ENCODE results near the gene PKP2. TPM values are rescaled to one million over a fixed set of nuclear protein-coding genes. Genes with fewer than 3 reads are reported as not detected.

The PKP2 gene
- total RNA-seq, 4 donors from 2014 or later = 0.62 to 3.3 (median 1.2) TPM

GRCh38 chr12:32756476-32757066, 140.0 kb downstream of the PKP2 start:
- no peaks in the 10 kb centered on the region for H3K9me3 ChIP-seq
- ATAC-seq = no peak
- H3K27ac ChIP-seq = peak overlapping the region; percentile 89 to 100 (median 95)
- peaks cover 0 to 23% of the 10 kb centered on the region in 2 donors for H3K36me3 ChIP-seq
- peaks cover 0 to 27% (median 10%) of the 10 kb centered on the region in 3 donors for H3K4me1 ChIP-seq
- WGBS, 2 donors (ENCODE audit: low coverage in 1 of 2) = 9 to 26% methylated on average over 6 to 8 of the region's 8 CpGs
- no peak for TF ChIP-seq POLR2A (IDR thresholded peaks at IDR 0.05)
- TF ChIP-seq POLR2AphosphoS5 (IDR thresholded peaks at IDR 0.05) = no peak
- no peak for TF ChIP-seq EP300 (IDR thresholded peaks at IDR 0.05)
- no peak for TF ChIP-seq CTCF (IDR thresholded peaks at IDR 0.05)
- H3K4me3 ChIP-seq = peak overlapping the region in 1 of 2 donors; percentile 92
- no peaks in the 10 kb centered on the region for H3K27me3 ChIP-seq

GRCh38 chr12:32755654-32756475, 140.7 kb downstream of the PKP2 start, which contains the start of gene YARS2:
Gene YARS2 (minus strand): TSS chr12:32755897. CDS start chr12:32755874, 23 bp downstream.
- whole genome bisulfite sequencing, 2 donors (ENCODE audit: low coverage in 1 of 2) = 0% methylated on average over 21 to 24 of the region's 39 CpGs
- Histone ChIP-seq H3K27me3 (no peaks in the 10 kb centered on the region), H3K9me3 (no peaks in the 10 kb centered on the region), H3K4me1 (peaks cover 0 to 27% (median 10%) of the 10 kb centered on the region in 3 donors), H3K36me3 (peaks cover 0 to 30% of the 10 kb centered on the region in 2 donors), H3K4me3 (peak within 1 kb of the TSS; percentile 92 to 100), H3K27ac (peak within 1 kb of the TSS; percentile 89 to 100 (median 95))
- ATAC-seq = peak; percentile 99
- peak; percentile 37 for TF ChIP-seq POLR2AphosphoS5 (IDR thresholded peaks at IDR 0.05)
- TF ChIP-seq POLR2A (IDR thresholded peaks at IDR 0.05) = peak; percentile 28 to 54
- TF ChIP-seq EP300 (IDR thresholded peaks at IDR 0.05) = no peak
- TF ChIP-seq CTCF (IDR thresholded peaks at IDR 0.05) = peak; percentile 65 to 84 (median 74)

- peaks cover 0 to 37% of the 10 kb centered on the region in 2 donors for H3K36me3 ChIP-seq
- no peaks in the 10 kb centered on the region for H3K27me3 ChIP-seq
- no peaks in the 10 kb centered on the region for H3K9me3 ChIP-seq
- TF ChIP-seq POLR2A (IDR thresholded peaks at IDR 0.05) (no peak), POLR2AphosphoS5 (IDR thresholded peaks at IDR 0.05) (no peak), EP300 (IDR thresholded peaks at IDR 0.05) (no peak), CTCF (IDR thresholded peaks at IDR 0.05) (peak in 3 of 4 experiments; percentile 23 to 73 (median 51))
- peaks cover 0 to 27% (median 10%) of the 10 kb centered on the region in 3 donors for H3K4me1 ChIP-seq
- peak overlapping the region; percentile 89 to 100 (median 95) for H3K27ac ChIP-seq
- ATAC-seq = peak; percentile 37
- H3K4me3 ChIP-seq = peak overlapping the region; percentile 92 to 100
- 0% methylated on average over 3 of the region's 40 CpGs; no CpG with 5 or more reads in 1 of the 2 donors for WGBS, 2 donors (ENCODE audit: low coverage in 1 of 2)
Observed at GRCh38 chr12:32755051-32755653, 141.4 kb downstream of the PKP2 start.

DNA sequence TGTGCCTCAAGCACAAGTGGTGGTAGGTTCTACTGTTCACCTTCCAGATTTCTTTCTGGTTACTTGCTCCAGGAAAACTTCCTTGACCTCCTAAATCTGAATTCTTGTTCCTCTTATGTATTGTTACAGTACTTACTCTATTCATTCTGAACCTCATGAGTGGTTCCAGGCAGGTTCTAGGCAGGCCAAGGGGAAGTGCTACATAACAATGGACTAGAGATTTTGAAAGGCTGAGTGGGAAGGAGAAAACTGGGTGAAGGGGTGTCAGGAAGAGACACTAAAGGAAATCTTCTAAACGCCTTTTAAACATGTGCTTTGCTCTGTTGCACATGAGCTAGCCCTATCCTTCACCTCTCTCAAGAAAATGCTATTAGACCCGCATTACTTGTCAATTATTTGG, 142.5 kb downstream of the PKP2 start:
- Histone ChIP-seq H3K4me3 (peak overlapping the region in 1 of 2 donors; percentile 92), H3K27me3 (no peaks in the 10 kb centered on the region), H3K27ac (peak overlapping the region in 2 of 4 donors; percentile 89 to 94), H3K4me1 (peaks cover 0 to 27% (median 10%) of the 10 kb centered on the region in 3 donors), H3K9me3 (no peaks in the 10 kb centered on the region), H3K36me3 (peaks cover 0 to 47% of the 10 kb centered on the region in 2 donors)
- WGBS, 2 donors (ENCODE audit: low coverage in 1 of 2) = 23 to 65% methylated on average over 2 of the region's 2 CpGs
- no peak for TF ChIP-seq CTCF (IDR thresholded peaks at IDR 0.05)
- TF ChIP-seq EP300 (IDR thresholded peaks at IDR 0.05) = no peak
- ATAC-seq = no peak
